Epithelial cell of prostate (primary cell): ENCODE results near the gene GPX6.
A peak's percentile ranks its signal among the peaks of the same experiment; 100 is the strongest.
"Not testable (repeated sequence)": the region's sequence is repeated elsewhere in the genome, so short reads cannot be mapped to it uniquely, and the experiment has no call there.

Source experiments
- DNase-seq: peaks from one replicate; pipeline ENCODE4 v3.0.0-alpha.2; 2011; ENCODE audit warnings: low read depth, low spot score
- H3K27ac ChIP-seq: fragments of 450-650 bp; 2 replicates; pipeline ENCODE4 v1.5.1; 2017; ENCODE audit warnings: mild to moderate bottlenecking

GPX6 gene

GRCh38 chr6:28515676-28516075, at the start of gene GPX6:
Gene GPX6 (minus strand): TSS chr6:28515793. CDS start chr6:28515743, 50 bp downstream.
- no peak for DNase-seq
- H3K27ac ChIP-seq = no peak within 1 kb of the TSS

- no peak overlapping the region for H3K27ac ChIP-seq
- no peak for DNase-seq
Measured at GRCh38 chr6:28563430-28564095, 48.0 kb upstream of the GPX6 start.

DNA sequence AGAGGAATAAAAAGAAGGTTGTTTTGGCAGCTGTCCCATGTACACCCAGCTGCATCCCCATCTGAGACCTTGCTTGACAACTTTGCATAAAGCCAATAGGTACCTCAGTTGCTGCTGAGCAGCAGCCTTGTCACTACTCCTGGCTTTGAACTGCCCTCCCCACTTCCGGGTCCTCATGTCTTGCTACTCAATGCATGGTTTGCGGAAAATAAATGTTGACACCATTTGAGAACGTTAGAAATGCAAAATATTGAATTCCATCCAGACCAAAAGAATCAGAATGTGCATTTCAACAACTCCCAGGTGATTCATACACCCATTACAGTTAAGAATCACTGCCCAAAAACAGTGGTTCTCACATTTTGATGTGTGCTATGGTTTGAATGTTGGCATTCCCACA, 43.0 kb upstream of the GPX6 start:
- DNase-seq = no peak
- H3K27ac ChIP-seq = no peak overlapping the region

DNA sequence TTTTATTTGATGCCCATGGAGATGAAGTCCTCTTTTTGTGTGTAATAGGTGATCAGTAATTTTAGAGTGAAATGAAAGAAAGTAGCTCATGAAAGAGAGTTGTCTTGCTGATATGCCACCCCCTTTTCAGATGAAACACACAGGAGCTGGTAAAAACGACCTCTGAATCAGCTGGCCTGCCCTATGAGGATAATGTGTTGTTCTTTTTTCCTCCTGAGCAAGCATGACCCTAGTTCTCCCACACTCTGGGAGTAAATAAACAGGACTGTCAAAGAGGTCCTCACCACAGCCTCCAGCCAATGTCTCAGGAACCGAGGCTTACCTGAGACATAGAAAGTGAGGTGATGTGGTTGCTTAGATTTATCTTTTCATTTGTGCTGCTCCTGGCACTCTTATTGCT, 39.5 kb upstream of the GPX6 start:
- DNase-seq = no peak
- no peak overlapping the region for H3K27ac ChIP-seq

DNA sequence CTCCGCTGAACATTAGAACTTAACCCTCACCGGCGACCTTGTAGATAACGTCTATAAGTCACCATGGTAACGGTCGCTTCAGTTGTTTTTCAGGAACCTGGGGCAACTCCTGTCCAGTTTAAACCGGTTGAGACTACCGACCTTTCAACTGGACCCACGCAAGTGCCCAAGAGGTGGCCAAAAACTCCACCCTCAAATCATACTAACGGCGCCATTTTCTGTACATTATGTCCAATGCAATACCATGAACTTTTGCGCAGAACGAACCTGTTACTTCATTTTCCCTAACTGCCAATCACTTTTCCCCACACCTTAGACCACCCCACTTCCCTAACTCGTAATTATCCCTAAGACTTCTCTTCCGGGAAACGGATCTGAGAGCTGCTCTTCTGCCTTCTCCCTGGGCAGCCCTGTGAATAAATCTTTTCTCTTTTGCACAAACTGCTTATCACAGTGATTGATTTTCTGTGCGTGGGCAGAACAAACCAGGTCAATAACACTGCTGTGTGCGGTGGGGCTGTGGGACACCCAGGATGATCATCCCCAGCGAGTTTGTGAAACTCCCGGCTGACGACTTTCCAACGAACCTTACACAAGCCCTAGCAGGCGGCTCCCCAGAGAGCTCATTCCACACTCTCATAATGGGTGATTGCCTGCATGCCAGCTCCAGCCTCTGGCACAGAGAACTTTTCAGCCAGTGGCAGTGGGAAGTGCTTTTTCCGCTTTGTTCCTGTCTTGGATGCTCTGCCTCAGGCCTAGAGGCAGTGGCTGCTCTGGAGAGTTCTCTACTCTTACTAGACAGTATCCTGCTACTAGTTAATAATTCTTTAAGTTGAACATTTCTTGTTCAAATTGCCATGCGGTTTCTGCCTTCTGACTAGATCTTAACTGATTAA, 38.6 kb upstream of the GPX6 start:
- H3K27ac ChIP-seq = no peak overlapping the region
- DNase-seq = no peak

GRCh38 chr6:28553384-28553985, 37.9 kb upstream of the GPX6 start:
- no peak overlapping the region for H3K27ac ChIP-seq
- no peak for DNase-seq

- DNase-seq = no peak
- H3K27ac ChIP-seq = no peak overlapping the region
Measured at GRCh38 chr6:28551891-28552666, 36.5 kb upstream of the GPX6 start.

GRCh38 chr6:28547003-28547402, 31.4 kb upstream of the GPX6 start:
- DNase-seq, H3K27ac ChIP-seq: not testable (repeated sequence)

- no peak for DNase-seq
- H3K27ac ChIP-seq = no peak overlapping the region
Measured at GRCh38 chr6:28545955-28546354, 30.4 kb upstream of the GPX6 start.

DNA sequence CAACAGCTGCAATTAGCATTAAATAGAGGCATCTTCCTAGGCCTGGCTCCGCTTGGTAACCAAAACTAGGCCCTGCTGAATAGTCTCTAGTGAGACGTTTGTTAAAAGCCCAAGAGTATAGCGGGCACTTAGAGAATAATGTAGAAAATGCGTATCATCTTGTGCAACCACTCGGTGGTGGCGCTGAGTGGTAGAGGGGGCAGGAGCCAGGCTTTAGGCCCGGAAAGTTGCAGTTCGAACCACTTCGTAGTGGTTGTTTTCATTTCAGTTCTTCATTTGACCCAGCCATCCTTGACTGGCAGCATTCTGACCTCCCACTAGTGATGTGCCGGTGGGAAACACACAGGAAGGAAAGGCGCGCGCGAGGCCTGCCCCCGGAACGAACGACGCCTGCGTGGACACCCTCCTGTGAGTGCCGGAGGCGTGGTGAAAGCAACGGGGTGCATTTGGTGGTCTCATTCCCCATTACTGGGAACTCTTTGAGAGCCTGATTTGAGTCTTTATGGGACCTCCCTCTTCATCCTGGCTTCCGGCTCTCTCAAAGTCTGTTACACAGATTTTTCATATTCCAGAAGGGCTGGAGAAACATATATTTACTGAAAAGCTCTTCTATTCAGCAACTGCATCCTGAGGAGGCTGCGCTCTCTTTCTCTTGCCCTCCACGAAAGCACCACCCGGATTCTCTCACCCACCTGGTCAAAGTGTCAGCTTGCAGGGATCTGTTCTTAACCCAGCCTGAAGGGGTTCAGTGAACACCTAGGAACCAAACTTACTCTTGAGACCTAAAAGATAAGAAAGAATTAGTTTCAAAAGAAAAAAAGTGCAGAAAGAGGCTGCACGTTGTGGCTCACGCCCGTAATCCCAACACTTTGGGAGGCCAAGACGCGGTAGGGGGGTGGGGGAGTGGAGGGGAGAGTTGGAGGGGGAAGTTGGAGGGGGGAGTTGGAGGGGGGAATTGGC, 28.3 kb upstream of the GPX6 start:
- no peak for DNase-seq
- H3K27ac ChIP-seq = no peak overlapping the region

GRCh38 chr6:28542440-28543296, 27.1 kb upstream of the GPX6 start:
- H3K27ac ChIP-seq = peak overlapping the region; percentile 43
- peak; percentile 55 for DNase-seq

- H3K27ac ChIP-seq = peak overlapping the region; percentile 43
- no peak for DNase-seq
Measured at GRCh38 chr6:28541996-28542395, 26.4 kb upstream of the GPX6 start.

DNA sequence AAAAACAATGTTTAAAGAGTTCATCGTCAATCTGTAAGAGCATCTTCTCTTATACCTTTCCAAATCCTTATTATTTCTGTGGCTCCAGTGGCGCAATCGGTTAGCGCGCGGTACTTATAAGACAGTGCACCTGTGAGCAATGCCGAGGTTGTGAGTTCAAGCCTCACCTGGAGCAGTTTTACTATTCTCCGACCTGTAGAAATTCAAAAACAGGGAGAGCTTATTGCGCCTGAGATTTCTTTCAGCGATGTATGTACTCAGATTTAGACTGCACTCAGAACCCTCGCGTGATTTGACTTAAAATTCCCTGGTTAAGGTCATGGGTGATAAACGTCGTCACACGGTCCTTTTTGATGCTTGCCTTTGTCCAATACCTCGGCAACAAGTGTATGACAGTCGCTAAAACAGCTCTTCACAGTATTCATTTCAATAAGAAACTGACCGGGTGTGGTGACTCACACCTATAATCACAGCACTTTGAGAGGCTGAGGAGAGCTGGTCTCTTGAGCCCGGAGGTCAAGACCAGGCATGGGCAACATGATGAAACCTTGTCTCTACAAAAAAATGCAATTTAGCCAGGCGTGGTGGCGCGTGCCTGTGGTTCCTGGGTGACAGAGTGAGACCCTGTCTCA, 22.0 kb upstream of the GPX6 start:
- H3K27ac ChIP-seq = no peak overlapping the region
- no peak for DNase-seq

DNA sequence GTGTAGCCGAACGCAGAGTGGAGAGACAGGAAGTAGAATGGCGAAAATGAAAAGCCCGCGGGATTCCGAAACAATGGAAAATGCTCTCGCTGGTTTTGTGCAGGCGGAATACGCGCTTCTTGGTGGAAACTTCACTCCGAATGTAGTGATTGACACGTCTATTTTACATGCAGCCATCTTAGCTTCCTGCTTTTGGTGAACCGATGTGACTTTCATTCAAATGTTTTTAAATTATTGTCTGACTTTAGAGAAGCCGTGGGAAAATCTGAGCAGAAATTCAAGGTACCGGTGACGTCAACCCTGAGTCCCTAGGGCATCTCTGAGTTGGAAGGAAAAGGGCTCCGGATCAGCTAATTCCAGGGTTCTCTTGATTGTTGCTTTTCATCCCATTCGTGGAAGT, 21.5 kb upstream of the GPX6 start:
- no peak for DNase-seq
- H3K27ac ChIP-seq = no peak overlapping the region

GRCh38 chr6:28534875-28535274, 19.3 kb upstream of the GPX6 start:
- H3K27ac ChIP-seq = no peak overlapping the region
- DNase-seq = no peak

DNA sequence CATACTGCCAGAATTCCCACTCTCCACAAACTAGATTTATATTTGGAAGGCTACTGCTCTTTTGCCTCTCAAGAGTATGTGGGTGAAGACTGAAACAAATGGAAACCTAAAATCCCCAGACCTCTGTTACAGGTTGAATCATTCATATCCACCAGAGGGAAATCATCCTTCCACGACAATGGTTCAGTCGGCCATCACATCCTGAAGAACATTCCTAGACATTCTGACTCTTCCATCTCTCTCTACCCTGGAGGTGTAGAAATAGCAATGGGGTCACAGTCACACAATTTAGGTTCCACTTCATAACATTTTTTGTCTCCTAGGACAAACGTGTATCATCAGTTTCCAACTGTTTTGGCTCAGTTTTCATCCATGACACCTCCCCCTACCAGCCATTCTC, 18.7 kb upstream of the GPX6 start:
- DNase-seq = no peak
- no peak overlapping the region for H3K27ac ChIP-seq

DNA sequence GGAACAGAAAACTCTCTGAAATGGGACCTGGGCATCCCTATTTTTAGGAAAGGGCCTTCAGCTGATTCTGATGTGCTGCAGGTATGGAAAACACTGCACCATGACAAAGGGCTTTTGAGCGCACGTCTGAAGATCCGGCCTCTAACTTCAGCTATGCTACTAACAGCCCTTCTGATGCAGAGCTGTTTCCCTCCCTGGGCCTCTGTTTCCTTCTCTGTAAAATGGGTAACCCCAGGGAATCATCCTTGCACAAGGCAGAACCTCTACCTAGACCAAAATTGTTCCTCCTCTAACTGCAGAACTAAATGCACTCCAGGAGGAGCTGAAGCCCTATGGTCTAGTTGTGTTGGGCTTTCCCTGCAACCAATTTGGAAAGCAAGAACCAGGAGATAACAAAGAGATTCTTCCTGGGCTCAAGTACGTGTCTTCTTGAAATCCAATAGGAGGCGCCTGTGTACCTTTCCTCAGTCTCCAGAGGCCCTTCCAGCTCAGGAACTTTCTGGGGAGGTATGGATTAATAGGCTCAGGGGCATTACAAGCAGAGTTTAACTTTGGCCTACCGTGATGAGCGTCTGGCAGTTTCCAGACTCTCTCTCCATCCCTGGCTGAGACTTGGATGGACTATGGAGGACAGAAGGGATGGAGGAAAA, 16.0 kb upstream of the GPX6 start:
- H3K27ac ChIP-seq = no peak overlapping the region
- no peak for DNase-seq

GRCh38 chr6:28530777-28531176, 15.2 kb upstream of the GPX6 start:
- H3K27ac ChIP-seq = no peak overlapping the region
- DNase-seq = no peak
